ENCODE measurements around the gene PSME1. TPM values are rescaled to one million over a fixed set of nuclear protein-coding genes. Genes with fewer than 3 reads are reported as not detected.

Gene PSME1
- total RNA-seq, 4 donors from 2014 or later, result 81.3 to 125 (median 114) TPM

DNA sequence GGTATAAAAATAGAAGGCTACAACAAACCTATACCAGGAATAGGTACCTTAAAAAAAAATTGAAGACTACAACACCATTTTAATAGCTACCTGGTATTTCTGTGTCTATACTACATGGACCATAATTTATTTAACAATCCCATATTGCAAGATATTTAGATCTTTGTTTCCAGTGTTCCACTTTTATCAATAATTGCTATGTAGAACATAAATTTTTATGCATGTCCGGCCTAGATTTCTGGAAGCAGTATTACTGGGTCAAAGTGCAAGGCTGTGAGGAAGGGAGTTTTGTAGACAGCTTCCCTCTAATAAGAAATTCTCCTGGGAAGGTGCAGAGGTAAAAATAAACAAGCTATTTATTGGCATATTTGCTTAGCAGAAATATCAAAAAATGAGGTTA is 25.5 kb upstream of the PSME1 start:
- intact Hi-C loops (cut with DNase I; ENCODE audit: low total_unique reads), result no loop called here
- DNase-seq (ENCODE audit: low spot score in 2 of 2), result no peak
- no peak for TF ChIP-seq POLR2A (IDR thresholded peaks at IDR 0.05)
- no peak for TF ChIP-seq CTCF (IDR thresholded peaks at IDR 0.05)
- 35 to 84% methylated on average over 1 of the region's 1 CpG for WGBS, 2 donors
- H3K4me3 ChIP-seq (ENCODE audit: low read depth, poor library complexity, severe bottlenecking), result no peak overlapping the region

DNA sequence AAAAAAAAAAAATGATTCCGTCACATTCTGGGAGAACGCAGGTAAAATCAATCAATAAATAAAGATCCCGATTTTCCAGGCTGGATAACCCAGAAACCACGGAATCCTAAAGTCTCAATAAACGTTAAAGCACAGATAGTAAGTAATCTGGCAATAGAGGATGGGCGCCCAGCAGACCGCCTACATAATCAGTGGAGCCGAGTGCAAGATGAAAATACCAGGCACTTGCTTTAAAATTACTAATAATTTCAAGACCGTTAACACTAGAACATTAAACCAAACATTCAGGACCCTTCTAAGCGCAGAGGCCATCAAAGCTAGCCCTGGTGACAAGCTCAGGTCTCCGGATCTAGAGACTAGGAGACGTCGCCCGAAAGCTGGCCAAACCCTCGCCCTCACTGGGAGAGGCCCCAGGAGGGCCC is 22.6 kb upstream of the PSME1 start:
- intact Hi-C loops (cut with DNase I; ENCODE audit: low total_unique reads), result loop anchor here (2.0 kb wide), 1 partner anchor 27 kb away; the partner anchor contains the start of gene EMC9
- 17 to 21% methylated on average over 15 of the region's 15 CpGs for WGBS, 2 donors
- peak overlapping the region; percentile 66 for H3K4me3 ChIP-seq (ENCODE audit: low read depth, poor library complexity, severe bottlenecking)
- TF ChIP-seq CTCF (IDR thresholded peaks at IDR 0.05), result no peak
- no peak for TF ChIP-seq POLR2A (IDR thresholded peaks at IDR 0.05)
- no peak for DNase-seq (ENCODE audit: low spot score in 2 of 2)

DNA sequence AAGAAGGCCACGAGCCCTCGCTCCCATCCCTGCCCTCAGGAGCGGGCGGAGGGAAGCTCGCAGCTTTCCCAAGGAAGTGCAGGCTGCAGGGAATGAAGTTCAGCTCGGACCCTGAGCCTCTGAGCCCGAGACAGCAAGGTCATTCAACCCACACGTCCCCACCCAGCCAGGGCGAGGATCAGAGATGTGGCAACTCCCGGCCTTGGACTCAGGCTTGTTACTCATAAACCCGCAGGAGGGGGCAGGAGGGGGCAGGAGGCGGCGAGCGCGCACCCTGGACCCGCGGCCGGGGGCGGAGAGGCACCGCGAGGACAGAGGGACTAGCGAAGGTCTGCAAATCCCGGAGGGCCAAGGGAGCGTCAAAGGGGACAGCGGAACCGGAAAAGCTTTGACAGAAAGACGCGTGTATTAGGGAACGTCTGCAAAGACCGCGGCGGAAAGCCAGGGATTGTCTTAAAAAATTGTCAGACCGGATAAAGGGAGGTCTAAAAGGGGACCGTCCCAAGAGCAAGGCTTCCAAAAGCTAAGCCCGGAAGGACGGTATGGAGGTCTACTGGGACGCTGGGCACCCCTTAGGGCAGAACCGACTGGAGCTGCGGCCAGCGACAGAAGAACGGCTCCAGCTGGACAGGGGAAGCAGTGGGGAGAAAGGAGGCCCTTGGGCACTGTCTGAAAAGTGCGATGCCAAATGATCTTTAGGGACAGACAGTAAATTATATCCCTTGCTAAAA is 22.0 kb upstream of the PSME1 start:
- no peak for TF ChIP-seq POLR2A (IDR thresholded peaks at IDR 0.05)
- TF ChIP-seq CTCF (IDR thresholded peaks at IDR 0.05), result peak in 1 of 3 donors; percentile 11
- WGBS, 2 donors, result 0% methylated on average over 38 to 42 of the region's 42 CpGs
- DNase-seq (ENCODE audit: low spot score in 2 of 2), result peak; percentile 87 to 97
- intact Hi-C loops (cut with DNase I; ENCODE audit: low total_unique reads), result loop anchor here (2.0 kb wide), 1 partner anchor 27 kb away; the partner anchor contains the start of gene EMC9
- H3K4me3 ChIP-seq (ENCODE audit: low read depth, poor library complexity, severe bottlenecking), result peak overlapping the region; percentile 66

GRCh38 chr14:24114532-24115421 is 21.2 kb upstream of the PSME1 start, which contains the start of the genes DCAF11 and NRL:
TSS of gene DCAF11 (plus strand) at chr14:24114777. CDS start at chr14:24115595, 818 bp downstream.
TSS of gene NRL (minus strand) at chr14:24114949. CDS start at chr14:24082848, 32,101 bp downstream.
- peak within 1 kb of the TSS; percentile 66 for H3K4me3 ChIP-seq (ENCODE audit: low read depth, poor library complexity, severe bottlenecking)
- intact Hi-C loops (cut with DNase I; ENCODE audit: low total_unique reads), result no loop called here
- peak in 1 of 3 donors; percentile 90 for TF ChIP-seq CTCF (IDR thresholded peaks at IDR 0.05)
- TF ChIP-seq POLR2A (IDR thresholded peaks at IDR 0.05), result no peak
- DNase-seq (ENCODE audit: low spot score in 2 of 2), result peak; percentile 99 to 100
- 0 to 1% methylated on average over 44 to 64 of the region's 65 CpGs for WGBS, 2 donors

DNA sequence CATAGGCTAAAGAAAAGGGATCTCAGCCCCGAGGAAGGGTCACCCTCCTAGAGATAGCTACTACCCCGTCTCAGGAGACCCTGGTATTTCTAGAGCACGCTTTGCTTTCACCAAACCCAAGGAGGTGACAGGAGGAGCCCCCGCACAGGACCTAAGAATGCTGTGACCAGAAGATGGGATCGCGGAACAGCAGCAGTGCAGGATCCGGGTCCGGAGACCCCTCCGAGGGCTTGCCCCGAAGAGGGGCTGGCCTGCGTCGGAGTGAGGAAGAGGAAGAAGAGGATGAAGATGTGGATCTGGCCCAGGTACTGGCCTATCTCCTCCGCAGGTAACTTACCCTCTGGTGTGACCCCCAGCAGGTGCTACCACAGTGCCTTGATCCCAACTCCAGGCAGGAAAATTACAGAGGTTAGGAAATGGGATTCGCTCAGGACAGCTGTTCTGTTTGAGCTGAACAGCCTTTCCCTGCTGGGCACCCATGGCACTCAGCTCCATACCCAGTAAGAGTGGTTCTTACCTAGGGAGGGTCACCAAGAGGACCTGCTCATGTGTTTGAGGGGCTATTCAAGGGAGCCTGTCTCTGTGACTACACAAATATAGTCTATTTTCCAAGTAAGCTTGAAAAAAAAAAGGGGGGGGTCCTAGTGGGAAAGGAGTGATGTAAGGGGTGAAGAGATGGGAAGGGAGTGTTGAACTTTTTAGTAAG is 20.4 kb upstream of the PSME1 start:
- intact Hi-C loops (cut with DNase I; ENCODE audit: low total_unique reads), result no loop called here
- DNase-seq (ENCODE audit: low spot score in 2 of 2), result no peak
- H3K4me3 ChIP-seq (ENCODE audit: low read depth, poor library complexity, severe bottlenecking), result peak overlapping the region; percentile 47
- no peak for TF ChIP-seq POLR2A (IDR thresholded peaks at IDR 0.05)
- TF ChIP-seq CTCF (IDR thresholded peaks at IDR 0.05), result no peak
- 2 to 4% methylated on average over 14 of the region's 14 CpGs for WGBS, 2 donors
